GM18498 (cell line): ENCODE data around the gene PPDPF.
"Not testable (repeated sequence)": the region's sequence is repeated elsewhere in the genome, so short reads cannot be mapped to it uniquely, and the experiment has no call there.

ENCODE experiments used
- ATAC-seq: cut with Tn5 transposase; IDR thresholded peaks from one replicate; pipeline ENCODE4 v1.9.1; 2021; ENCODE audit warnings: mild to moderate bottlenecking, moderate library complexity; ENCODE audit not compliant: unreplicated experiment

PPDPF gene

GRCh38 chr20:63499338-63499969, 21.1 kb upstream of the PPDPF start:
- ATAC-seq: no peak

- no peak for ATAC-seq
Measured at GRCh38 chr20:63500151-63500901, 20.2 kb upstream of the PPDPF start.

- no peak for ATAC-seq
Measured at GRCh38 chr20:63500902-63501817, 19.4 kb upstream of the PPDPF start.

- ATAC-seq: no peak
Measured at GRCh38 chr20:63501818-63502670, 18.5 kb upstream of the PPDPF start.

GRCh38 chr20:63502671-63503172, 17.8 kb upstream of the PPDPF start:
- no peak for ATAC-seq

- ATAC-seq: no peak
Measured at GRCh38 chr20:63503524-63503923, 17.0 kb upstream of the PPDPF start.

GRCh38 chr20:63504642-63505041, 15.9 kb upstream of the PPDPF start:
- no peak for ATAC-seq

- ATAC-seq: no peak
Measured at GRCh38 chr20:63505281-63505680, 15.3 kb upstream of the PPDPF start.

- no peak for ATAC-seq
Measured at GRCh38 chr20:63505723-63506122, 14.8 kb upstream of the PPDPF start.

- no peak for ATAC-seq
Measured at GRCh38 chr20:63507083-63507743, 13.4 kb upstream of the PPDPF start.

- ATAC-seq: no peak
Measured at GRCh38 chr20:63508072-63508768, 12.3 kb upstream of the PPDPF start.

GRCh38 chr20:63509088-63509564, 11.4 kb upstream of the PPDPF start:
- no peak for ATAC-seq

- no peak for ATAC-seq
Measured at GRCh38 chr20:63513207-63513606, 7.4 kb upstream of the PPDPF start.

- not testable (repeated sequence) for ATAC-seq
Measured at GRCh38 chr20:63514520-63514919, 6.0 kb upstream of the PPDPF start.

GRCh38 chr20:63517376-63518309, 2.9 kb upstream of the PPDPF start:
- ATAC-seq: no peak

- ATAC-seq: no peak
Measured at GRCh38 chr20:63518351-63518861, 2.2 kb upstream of the PPDPF start.

GRCh38 chr20:63518946-63519667, 1.5 kb upstream of the PPDPF start:
- ATAC-seq: no peak
